ENCODE results near the gene GBA2.

The GBA2 gene

GRCh38 chr9:35753466-35753865 is 4.4 kb upstream of the GBA2 start:
- peaks cover 28 to 30% of the 10 kb centered on the region in 2 experiments for H3K4me1 ChIP-seq (ENCODE audit: control insufficient read depth in 1 of 2, insufficient read depth in 1 of 2, low read depth in 1 of 2, low read length in 1 of 2)

DNA sequence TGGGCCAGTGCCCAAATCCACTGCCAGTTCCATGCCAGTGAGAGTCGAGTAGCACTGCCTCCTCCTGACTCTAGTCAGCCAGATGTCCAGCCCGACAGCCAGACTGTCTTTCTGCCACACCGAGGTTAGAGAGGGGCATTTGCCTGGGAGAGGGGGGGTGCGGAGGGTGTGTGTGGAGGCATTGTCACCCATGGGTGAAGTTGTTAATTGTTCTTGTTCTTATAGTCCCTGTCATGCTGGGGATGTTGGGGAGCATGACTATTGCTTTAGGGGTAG is 1.2 kb upstream of the GBA2 start:
- Histone ChIP-seq H3K36me3 (peaks cover 50% of the 10 kb centered on the region), H3K27me3 (no peaks in the 10 kb centered on the region), H3K9me3 (no peaks in the 10 kb centered on the region), H3K27ac (peak overlapping the region; percentile 96), H3K4me1 (ENCODE audit: control insufficient read depth in 1 of 2, insufficient read depth in 1 of 2, low read depth in 1 of 2, low read length in 1 of 2) (peaks cover 41 to 42% of the 10 kb centered on the region in 2 experiments), H3K4me3 (ENCODE audit: low read depth in 1 of 2, low read length in 1 of 2) (peak overlapping the region; percentile 80 to 86)
- no peak for TF ChIP-seq CTCF (IDR thresholded peaks at IDR 0.05)

More at GRCh38 chr9:35753466-35753865, 4.4 kb upstream of the GBA2 start:
- Histone ChIP-seq H3K4me3 (ENCODE audit: low read depth in 1 of 2, low read length in 1 of 2) (no peak overlapping the region), H3K36me3 (peaks cover 52% of the 10 kb centered on the region), H3K27me3 (no peaks in the 10 kb centered on the region), H3K27ac (no peak overlapping the region), H3K9me3 (no peaks in the 10 kb centered on the region)
- no peak for TF ChIP-seq CTCF (IDR thresholded peaks at IDR 0.05)

DNA sequence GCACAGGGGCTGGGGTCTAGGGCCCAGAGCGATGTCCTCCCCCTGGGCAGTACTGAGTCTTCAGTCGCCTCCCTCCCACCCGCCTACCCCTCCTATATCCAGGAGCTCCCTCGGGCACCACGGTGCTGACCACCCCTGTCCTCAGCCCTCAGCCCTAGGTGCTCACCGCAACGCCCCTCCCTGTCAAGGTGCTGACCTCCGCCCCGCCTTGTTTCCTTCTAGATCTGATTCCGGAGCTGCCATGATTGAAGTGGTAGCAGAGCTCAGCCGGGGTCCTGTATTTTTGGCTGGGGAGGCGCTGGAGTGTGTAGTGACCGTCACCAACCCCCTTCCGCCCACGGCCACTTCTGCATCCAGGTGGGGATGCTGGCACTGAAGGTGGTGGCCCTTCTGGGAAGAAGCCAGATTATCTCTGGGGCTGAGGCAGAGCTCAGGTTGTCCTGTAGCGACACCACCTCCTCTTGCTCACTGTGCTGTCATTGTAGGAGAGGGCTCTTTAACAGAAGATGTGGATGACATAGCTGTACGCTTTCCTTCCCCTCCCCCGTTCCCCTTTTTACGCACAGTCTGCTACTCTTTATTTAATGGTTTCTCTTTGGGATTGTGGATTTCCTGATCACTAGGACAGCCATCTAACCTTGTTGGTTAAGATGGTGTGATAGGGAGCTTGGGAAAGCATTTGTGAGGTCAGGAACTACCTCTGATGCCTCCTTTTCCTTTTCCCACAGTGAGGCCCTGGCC is 657 bp upstream of the GBA2 start:
- H3K27me3 ChIP-seq = no peaks in the 10 kb centered on the region
- TF ChIP-seq CTCF (IDR thresholded peaks at IDR 0.05) = no peak
- peaks cover 46% of the 10 kb centered on the region for H3K36me3 ChIP-seq
- peak overlapping the region; percentile 80 to 86 for H3K4me3 ChIP-seq (ENCODE audit: low read depth in 1 of 2, low read length in 1 of 2)
- H3K4me1 ChIP-seq (ENCODE audit: control insufficient read depth in 1 of 2, insufficient read depth in 1 of 2, low read depth in 1 of 2, low read length in 1 of 2) = peaks cover 41 to 42% of the 10 kb centered on the region in 2 experiments
- peak overlapping the region; percentile 96 for H3K27ac ChIP-seq
- H3K9me3 ChIP-seq = no peaks in the 10 kb centered on the region

DNA sequence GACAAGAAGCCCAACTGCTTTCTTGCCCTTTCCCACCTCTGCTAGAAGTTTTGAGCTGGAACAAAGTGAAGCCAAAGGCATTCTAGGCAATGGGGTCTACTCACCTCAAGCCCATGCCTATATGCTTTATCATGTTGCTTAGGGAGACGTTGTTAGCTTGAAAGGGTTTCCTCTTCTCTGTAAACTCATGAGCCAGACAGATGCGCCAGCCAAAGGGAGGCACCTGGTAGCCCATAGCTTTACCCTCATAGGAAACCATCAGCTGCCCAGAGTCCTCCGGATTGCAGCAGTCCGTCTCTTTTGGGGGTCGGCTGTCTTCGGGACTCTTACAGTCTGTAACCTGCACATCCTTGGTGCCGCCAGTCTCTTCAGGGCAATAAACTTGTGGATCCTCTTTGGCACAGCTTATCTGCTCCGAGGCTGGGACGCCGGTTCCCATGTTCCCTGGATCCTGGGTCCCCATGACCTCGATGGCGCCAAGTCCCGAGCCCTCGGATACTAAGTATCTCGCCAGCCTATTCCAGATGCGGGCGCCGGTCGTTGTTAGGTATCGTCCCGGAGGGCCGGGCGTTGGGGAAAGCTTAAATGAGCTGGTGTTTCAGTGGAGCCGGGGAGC is 678 bp downstream of the GBA2 start:
- TF ChIP-seq CTCF (IDR thresholded peaks at IDR 0.05) = no peak
- H3K27me3 ChIP-seq = no peaks in the 10 kb centered on the region
- H3K9me3 ChIP-seq = no peaks in the 10 kb centered on the region
- peaks cover 41 to 42% of the 10 kb centered on the region in 2 experiments for H3K4me1 ChIP-seq (ENCODE audit: control insufficient read depth in 1 of 2, insufficient read depth in 1 of 2, low read depth in 1 of 2, low read length in 1 of 2)
- H3K27ac ChIP-seq = peak overlapping the region; percentile 96
- peaks cover 45% of the 10 kb centered on the region for H3K36me3 ChIP-seq
- peak overlapping the region; percentile 80 to 86 for H3K4me3 ChIP-seq (ENCODE audit: low read depth in 1 of 2, low read length in 1 of 2)

DNA sequence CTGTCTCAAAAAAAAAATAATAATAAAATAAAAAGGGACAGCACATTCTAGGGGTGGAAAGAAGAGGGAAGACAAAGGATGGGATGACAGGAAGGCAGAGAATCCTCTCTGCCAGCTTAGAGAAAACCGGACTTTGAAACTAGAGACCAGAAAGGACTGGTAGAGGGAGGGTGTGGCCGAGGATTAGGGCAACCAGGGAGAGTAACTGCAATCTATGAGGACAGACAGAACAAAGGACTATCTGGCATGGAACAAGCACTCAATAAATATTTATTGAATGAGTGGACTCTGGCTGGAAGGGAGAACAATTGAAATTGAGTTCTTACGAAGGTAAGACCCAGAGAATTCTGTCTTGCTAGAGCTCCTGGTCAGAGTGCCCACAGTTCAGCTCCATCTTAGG is 2.4 kb downstream of the GBA2 start:
- no peak for TF ChIP-seq CTCF (IDR thresholded peaks at IDR 0.05)
- Histone ChIP-seq H3K36me3 (peaks cover 45% of the 10 kb centered on the region), H3K4me3 (ENCODE audit: low read depth in 1 of 2, low read length in 1 of 2) (peak overlapping the region in 1 of 2 experiments; percentile 80), H3K27me3 (no peaks in the 10 kb centered on the region), H3K9me3 (no peaks in the 10 kb centered on the region), H3K4me1 (ENCODE audit: control insufficient read depth in 1 of 2, insufficient read depth in 1 of 2, low read depth in 1 of 2, low read length in 1 of 2) (peaks cover 41 to 42% of the 10 kb centered on the region in 2 experiments), H3K27ac (no peak overlapping the region)
